Adipocyte (in vitro differentiated cells): ENCODE measurements around the gene R3HDML.

Source experiments
- DNase-seq: peaks from one replicate; pipeline ENCODE4 v3.0.0-alpha.2; 2015; ENCODE audit warnings: low read depth
- H3K27me3 ChIP-seq: replicated peaks from 2 replicates; pipeline ENCODE4 v1.7.0; 2013; ENCODE audit warnings: mild to moderate bottlenecking, low read length, moderate library complexity; ENCODE audit not compliant: control insufficient read depth, insufficient read depth
- H3K36me3 ChIP-seq: 2 replicates; pipeline ENCODE4 v1.7.0; 2013; ENCODE audit warnings: low read length, mild to moderate bottlenecking, moderate library complexity; ENCODE audit not compliant: control insufficient read depth, insufficient read depth, severe bottlenecking
- H3K4me1 ChIP-seq: 2 replicates; pipeline ENCODE4 v1.7.0; 2013; ENCODE audit warnings: mild to moderate bottlenecking, low read length, moderate library complexity; ENCODE audit not compliant: control insufficient read depth, insufficient read depth
- H3K4me3 ChIP-seq: 2 replicates; pipeline ENCODE4 v1.7.0; 2013; ENCODE audit warnings: mild to moderate bottlenecking, low read length, moderate library complexity
- H3K9ac ChIP-seq: 2 replicates; pipeline ENCODE4 v1.7.0; 2013; ENCODE audit warnings: mild to moderate bottlenecking, low read length, moderate library complexity
- H3K9me3 ChIP-seq: 2 replicates; pipeline ENCODE4 v1.7.0; 2013; ENCODE audit warnings: mild to moderate bottlenecking, low read length, moderate library complexity; ENCODE audit not compliant: control insufficient read depth

The R3HDML gene

DNA sequence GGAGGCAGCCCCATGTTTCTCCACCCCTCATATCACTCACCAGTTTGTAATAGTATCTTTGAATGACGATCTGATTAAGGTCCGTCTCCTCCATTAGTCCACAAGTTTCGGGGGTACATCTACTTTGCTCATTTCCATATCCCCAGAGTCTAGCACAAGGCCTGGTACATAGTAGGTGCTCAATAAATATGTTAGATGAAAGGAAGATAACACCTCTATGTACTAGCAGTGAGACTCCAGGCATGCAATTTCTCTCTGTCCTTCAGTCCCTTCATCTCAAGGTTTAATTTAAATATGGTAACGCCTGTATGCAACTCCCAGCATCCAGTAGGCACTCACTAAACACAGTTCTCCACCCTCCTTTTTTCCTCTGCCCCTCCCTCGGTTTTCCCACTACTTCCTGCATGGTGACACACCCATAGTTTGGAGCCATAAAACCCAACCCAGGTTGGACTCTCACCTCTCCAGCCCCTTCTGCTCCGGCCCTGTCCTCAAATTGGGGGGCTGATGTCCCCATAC lies 18.2 kb downstream of the R3HDML start:
- Histone ChIP-seq H3K9me3 (no peaks in the 10 kb centered on the region), H3K36me3 (no peaks in the 10 kb centered on the region), H3K4me1 (no peaks in the 10 kb centered on the region), H3K27me3 (peaks cover 64% of the 10 kb centered on the region), H3K4me3 (no peak overlapping the region), H3K9ac (no peak overlapping the region)
- no peak for DNase-seq

DNA sequence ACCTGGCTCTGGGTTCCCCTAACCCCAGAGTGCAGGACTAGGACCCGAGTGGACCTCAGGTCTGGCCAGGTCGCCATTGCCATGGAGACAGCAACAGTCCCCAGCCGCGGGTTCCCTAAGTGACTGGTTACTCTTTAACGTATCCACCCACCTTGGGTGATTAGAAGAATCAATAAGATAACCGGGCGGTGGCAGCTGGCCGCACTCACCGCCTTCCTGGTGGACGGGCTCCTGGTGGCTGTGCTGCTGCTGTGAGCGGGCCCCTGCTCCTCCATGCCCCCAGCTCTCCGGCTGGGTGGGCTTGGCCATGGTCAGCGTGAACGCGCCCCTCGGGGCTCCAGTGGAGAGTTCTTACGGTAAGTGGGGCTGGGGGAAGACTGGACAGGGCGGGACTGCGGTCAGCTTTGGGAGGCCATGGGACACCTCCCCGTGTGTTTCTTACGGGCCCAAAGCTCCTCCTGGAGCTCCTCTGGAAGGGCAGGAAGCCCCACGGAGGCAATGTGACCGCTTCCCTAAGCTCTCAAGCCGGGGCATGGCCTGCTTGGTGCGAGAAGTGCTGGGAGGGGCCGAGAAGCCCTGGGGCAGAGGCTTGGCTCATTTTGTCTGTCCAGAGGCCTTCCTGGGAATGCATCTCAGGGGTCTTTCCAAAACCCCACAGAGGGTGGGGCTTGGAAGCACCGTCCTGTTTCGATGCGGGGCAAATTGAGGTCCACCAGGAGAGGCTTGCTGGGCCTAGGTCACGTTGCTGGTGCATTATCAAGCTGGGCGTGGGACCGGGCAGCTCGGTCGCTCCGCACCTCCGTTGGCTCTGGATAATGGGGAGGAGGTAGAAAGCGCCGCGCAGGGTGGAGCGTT lies 18.9 kb downstream of the R3HDML start, which contains the start of gene HNF4A:
HNF4A (plus strand) TSS at position 202 of the 855 bp plus-strand sequence; CDS start at position 308, 106 bp downstream.
- Histone ChIP-seq H3K4me3 (no peak within 1 kb of the TSS), H3K9ac (no peak within 1 kb of the TSS), H3K9me3 (no peaks in the 10 kb centered on the region), H3K4me1 (no peaks in the 10 kb centered on the region), H3K27me3 (peaks cover 59% of the 10 kb centered on the region), H3K36me3 (no peaks in the 10 kb centered on the region)
- DNase-seq: no peak

DNA sequence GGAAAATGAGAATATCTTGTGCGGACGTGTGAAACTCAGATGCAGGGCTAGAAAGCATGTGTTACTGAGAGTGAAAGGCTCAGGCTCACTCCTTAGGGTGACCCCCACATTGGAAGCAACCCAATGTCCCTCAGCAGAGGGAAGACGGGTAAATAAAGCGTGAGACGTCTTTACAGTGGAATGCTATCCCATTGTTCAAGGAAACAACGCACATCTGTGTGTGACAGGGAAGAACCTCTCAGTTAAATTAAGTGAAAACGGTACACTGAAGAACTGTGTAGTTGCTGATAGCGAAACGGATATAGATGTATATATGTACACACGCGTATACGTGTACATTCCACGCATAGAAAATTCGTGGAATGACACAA lies 19.5 kb downstream of the R3HDML start:
- Histone ChIP-seq H3K36me3 (no peaks in the 10 kb centered on the region), H3K27me3 (peaks cover 56% of the 10 kb centered on the region), H3K9ac (no peak overlapping the region), H3K4me3 (no peak overlapping the region), H3K4me1 (no peaks in the 10 kb centered on the region), H3K9me3 (no peaks in the 10 kb centered on the region)
- no peak for DNase-seq

DNA sequence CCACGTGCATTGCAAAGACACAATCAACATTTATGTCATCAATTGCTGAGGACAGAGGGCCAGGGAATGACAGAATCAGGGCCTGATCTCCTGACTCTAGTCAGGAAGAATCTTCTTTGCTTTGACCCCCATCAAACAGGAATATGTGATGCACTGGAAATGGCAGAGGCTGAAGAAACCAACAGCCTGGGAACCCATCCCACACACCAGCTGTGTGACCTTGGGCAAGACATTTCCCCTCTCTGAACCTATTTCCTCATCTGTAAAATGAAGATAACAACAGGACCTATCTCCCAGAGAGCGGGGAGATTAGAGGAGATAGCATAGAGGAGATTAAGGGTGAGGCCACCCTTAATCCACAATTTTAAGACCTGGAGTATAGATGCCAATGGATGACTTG lies 20.2 kb downstream of the R3HDML start:
- Histone ChIP-seq H3K9ac (no peak overlapping the region), H3K4me3 (no peak overlapping the region)

DNA sequence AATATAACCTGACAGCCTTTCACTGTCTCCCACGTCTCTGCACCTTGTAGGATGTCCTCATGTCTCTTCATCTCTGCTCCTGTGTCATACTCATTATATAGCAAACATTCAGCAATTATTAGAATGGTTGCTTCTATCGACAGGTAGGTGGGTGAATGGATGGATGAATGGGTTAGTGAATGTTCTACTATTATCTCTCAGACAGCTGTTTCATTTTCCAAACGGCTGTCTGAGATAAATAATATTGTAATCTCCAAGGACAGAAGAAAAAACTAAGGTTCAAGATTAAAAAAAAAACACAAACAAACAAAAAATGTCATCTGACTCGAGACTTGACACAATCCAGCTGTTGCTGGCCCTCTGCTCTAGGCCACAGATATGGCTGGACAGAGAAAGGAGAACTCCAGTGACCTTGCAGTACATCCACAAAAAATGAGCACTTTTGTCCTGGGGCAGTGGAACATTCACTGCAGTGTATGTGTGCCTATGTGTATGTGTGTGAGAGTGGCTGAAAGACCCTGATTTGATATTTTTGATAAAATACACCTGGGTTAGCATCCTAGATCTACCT lies 20.8 kb downstream of the R3HDML start:
- Histone ChIP-seq H3K4me3 (no peak overlapping the region), H3K4me1 (no peaks in the 10 kb centered on the region), H3K9me3 (no peaks in the 10 kb centered on the region), H3K9ac (no peak overlapping the region), H3K27me3 (peaks cover 45% of the 10 kb centered on the region), H3K36me3 (no peaks in the 10 kb centered on the region)
- no peak for DNase-seq

More for the DNA sequence above, 20.2 kb downstream of the R3HDML start:
- no peaks in the 10 kb centered on the region for H3K4me1 ChIP-seq
- DNase-seq: no peak
- H3K27me3 ChIP-seq: peaks cover 51% of the 10 kb centered on the region
- no peaks in the 10 kb centered on the region for H3K9me3 ChIP-seq
- no peaks in the 10 kb centered on the region for H3K36me3 ChIP-seq

DNA sequence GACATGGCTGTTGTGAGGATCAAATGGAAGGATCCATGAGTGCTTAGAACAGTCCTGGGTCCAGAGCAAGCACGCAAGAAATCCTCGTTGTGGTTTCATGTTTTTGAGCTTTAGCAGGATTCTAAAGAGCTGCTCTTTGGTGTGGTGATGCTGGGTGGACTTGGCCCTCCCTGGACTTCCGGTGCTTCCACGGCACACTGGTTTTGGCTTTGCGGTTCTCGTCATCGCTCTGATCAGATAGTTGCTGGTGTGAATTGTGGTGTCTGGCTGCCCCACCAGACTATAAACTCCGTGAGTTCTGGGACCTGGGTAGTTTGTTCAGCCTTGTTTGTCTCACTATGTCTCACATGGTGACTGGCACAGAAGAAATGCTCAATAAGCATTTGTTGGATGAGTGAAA lies 21.9 kb downstream of the R3HDML start:
- H3K27me3 ChIP-seq: peaks cover 44% of the 10 kb centered on the region
- no peaks in the 10 kb centered on the region for H3K4me1 ChIP-seq
- no peaks in the 10 kb centered on the region for H3K36me3 ChIP-seq
- no peak for DNase-seq
- H3K9ac ChIP-seq: no peak overlapping the region
- H3K9me3 ChIP-seq: no peaks in the 10 kb centered on the region
- H3K4me3 ChIP-seq: no peak overlapping the region

DNA sequence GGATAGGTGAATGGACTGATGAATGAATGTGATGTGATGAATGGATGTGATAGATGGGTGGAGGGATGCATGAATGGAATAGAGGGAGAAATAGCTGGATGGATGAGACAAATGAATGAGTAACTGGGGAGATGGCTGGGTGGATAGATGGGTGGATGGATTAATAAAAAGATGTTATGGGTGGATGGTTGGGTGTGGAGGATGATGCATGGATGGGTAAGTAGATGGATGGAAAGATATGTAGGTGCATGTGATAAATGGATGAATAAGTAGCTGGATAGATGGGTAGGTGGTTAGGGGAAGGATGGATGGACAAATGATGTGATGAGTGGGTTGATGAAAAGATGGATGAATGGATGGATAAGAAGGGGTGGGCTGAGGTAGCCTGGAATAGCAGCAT lies 23.4 kb downstream of the R3HDML start:
- H3K27me3 ChIP-seq: peaks cover 39% of the 10 kb centered on the region
- no peaks in the 10 kb centered on the region for H3K9me3 ChIP-seq
- DNase-seq: no peak
- H3K36me3 ChIP-seq: no peaks in the 10 kb centered on the region
- H3K4me1 ChIP-seq: no peaks in the 10 kb centered on the region
- H3K4me3 ChIP-seq: no peak overlapping the region
- no peak overlapping the region for H3K9ac ChIP-seq

DNA sequence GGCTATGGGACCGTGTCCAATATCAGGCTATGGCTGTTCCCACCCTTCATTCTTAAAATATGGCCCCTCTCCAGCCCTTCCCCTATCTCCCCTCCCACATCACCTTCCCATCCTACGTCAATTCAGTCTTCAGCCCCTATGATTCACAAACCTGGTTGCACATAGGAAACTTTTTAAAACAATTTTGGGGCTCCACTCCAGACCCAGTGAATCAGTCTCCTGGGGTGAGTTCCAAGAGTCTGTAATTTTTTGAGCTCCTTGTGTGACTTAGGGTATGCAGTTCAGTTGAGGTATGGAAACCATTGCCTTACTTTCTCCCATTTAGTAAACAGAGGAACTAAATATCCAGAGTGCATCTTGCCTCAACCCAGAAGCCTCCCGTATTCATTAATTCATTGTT lies 24.2 kb downstream of the R3HDML start:
- Histone ChIP-seq H3K9ac (no peak overlapping the region), H3K4me1 (no peaks in the 10 kb centered on the region), H3K27me3 (peaks cover 32% of the 10 kb centered on the region), H3K36me3 (no peaks in the 10 kb centered on the region), H3K9me3 (no peaks in the 10 kb centered on the region), H3K4me3 (no peak overlapping the region)
- no peak for DNase-seq

DNA sequence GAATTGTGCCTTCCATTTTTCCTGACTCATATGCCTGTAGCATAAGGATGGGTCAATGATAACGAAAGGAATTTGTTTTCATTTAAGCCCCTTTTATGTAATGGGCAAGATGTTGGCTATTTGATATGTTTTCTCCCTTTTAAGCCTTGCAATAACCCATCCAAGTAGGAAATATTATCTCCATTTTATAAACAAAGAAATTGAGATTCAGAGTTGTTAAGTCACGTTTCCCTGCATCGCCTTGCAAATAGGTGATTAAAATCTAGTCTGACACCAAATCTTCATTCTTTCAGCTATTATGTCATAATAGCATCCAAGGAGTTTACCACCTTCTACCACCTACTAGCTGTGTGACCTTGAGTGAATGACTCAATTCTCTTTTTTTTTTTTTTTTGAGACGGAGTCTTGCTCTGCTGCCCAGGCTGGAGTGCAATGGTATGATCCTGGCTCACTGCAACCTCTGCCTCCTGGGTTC lies 25.7 kb downstream of the R3HDML start:
- DNase-seq: no peak
- Histone ChIP-seq H3K27me3 (peaks cover 21% of the 10 kb centered on the region), H3K9me3 (no peaks in the 10 kb centered on the region), H3K36me3 (no peaks in the 10 kb centered on the region), H3K4me1 (no peaks in the 10 kb centered on the region), H3K4me3 (no peak overlapping the region), H3K9ac (no peak overlapping the region)

DNA sequence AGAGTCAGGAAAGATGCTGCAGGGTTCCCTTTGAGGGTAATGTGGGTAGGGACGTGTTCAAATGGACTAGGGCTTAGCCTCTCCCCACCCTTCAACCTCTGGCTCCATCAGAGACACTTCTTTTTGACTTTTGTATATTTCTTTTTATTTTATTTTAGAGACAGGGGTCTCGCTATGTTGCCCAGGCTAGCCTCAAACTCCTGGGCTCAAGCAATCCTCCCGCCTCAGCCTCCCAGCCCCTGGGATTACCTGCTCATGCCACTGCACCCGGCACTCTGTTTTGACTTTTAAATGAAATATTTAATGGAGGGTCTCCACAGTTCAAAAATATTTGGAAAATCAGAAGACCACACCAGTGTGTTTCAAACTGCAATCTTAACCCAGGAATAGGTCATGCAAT lies 27.2 kb downstream of the R3HDML start:
- Histone ChIP-seq H3K27me3 (peaks cover 15% of the 10 kb centered on the region), H3K36me3 (no peaks in the 10 kb centered on the region), H3K4me1 (no peaks in the 10 kb centered on the region), H3K9me3 (no peaks in the 10 kb centered on the region), H3K9ac (no peak overlapping the region), H3K4me3 (no peak overlapping the region)
- DNase-seq: no peak

DNA sequence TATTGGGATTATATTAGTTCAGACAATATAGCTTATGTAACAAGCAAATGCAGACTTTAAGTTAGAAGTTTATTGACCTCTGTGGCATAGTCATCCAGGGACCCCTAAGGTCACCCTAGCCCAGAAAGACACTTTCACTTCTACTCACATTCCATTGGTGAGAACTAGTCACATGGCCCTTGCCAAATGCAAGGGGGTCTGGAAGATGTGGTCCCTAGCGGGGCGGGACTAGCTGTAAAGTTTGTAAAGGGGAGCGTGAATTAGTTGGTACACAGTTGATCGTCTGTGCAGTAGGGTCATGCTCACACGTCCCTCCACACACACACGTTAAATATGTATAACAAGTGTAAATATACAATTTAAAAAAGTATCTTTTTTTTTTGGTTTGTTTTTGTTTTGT lies 27.9 kb downstream of the R3HDML start:
- no peaks in the 10 kb centered on the region for H3K9me3 ChIP-seq
- H3K9ac ChIP-seq: no peak overlapping the region
- no peaks in the 10 kb centered on the region for H3K4me1 ChIP-seq
- no peak overlapping the region for H3K4me3 ChIP-seq
- H3K36me3 ChIP-seq: no peaks in the 10 kb centered on the region
- H3K27me3 ChIP-seq: peaks cover 8% of the 10 kb centered on the region
- DNase-seq: no peak
